Measurements from ENCODE around the gene TSPO.

DNA sequence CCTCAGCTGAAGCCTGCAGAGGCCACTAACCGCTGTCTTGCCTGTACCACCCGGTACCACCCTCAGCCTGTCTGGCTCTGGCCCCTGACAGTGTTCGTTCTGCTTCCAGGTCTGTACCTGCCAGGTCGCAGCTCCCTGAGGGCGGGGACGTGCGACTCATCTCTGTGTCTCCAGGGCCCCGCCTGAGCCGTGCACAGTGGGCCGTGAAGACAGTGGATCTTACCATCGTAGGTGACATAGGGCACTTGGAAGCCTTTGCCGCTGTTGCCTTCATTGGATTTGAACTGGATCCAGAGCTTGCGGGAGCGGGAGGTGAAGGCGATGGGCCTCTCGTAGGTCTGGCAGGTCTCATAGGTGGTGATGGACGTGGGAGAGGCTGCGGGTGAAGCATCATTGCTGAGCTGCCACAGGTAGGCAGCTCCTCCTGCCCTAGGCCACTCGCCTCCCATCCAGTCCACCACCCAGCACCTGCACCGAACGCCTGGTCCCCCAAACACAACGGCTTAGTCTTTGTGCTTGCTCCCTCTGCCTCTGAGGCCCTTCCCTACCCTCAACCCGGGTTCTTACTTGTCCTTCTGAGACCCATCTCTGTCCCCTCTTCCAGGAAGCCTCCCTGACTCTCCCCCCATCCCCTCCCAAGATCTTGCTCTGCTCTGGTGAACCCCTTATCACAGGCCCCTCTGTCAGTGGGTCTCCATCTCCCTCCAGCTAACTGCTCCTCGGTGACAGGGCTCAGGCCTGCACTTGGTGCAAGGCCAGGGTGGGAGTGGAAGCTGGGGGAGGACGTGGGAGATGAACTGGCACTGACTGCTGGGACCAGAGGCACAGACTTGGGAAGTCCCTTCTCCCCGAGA, 56.7 kb downstream of the TSPO start:
- TF ChIP-seq, protein P1, sequence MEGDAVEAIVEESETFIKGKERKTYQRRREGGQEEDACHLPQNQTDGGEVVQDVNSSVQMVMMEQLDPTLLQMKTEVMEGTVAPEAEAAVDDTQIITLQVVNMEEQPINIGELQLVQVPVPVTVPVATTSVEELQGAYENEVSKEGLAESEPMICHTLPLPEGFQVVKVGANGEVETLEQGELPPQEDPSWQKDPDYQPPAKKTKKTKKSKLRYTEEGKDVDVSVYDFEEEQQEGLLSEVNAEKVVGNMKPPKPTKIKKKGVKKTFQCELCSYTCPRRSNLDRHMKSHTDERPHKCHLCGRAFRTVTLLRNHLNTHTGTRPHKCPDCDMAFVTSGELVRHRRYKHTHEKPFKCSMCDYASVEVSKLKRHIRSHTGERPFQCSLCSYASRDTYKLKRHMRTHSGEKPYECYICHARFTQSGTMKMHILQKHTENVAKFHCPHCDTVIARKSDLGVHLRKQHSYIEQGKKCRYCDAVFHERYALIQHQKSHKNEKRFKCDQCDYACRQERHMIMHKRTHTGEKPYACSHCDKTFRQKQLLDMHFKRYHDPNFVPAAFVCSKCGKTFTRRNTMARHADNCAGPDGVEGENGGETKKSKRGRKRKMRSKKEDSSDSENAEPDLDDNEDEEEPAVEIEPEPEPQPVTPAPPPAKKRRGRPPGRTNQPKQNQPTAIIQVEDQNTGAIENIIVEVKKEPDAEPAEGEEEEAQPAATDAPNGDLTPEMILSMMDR (IDR thresholded peaks at IDR 0.05): no peak
- TF ChIP-seq POLR2A (IDR thresholded peaks at IDR 0.05): no peak

All from heart left ventricle (tissue), 13 donors.